Small intestine (tissue), 7 donors: Measurements from ENCODE around the gene CNOT6. TPM values are rescaled to one million over a fixed set of nuclear protein-coding genes. Genes with fewer than 3 reads are reported as not detected.

ENCODE experiments used
- DNase-seq, 2 donors: peaks; one replicate each; pipeline versions ENCODE4 v3.0.0 to v3.0.0-alpha.2; 2013
- FAIRE-seq: peaks from 2 replicates; lab custom pipeline; 2012; peaks lifted over from hg19 to GRCh38; lab: Jason Lieb, UNC
- H3K27ac ChIP-seq, 3 donors: one replicate each; pipeline ENCODE4 v1.5.1; 2013; ENCODE audit warnings: low read length in 2 of 3, mild to moderate bottlenecking in 2 of 3, control low read depth in 1 of 3, inconsistent platforms in 1 of 3, low read depth in 1 of 3, moderate library complexity in 1 of 3
- H3K27me3 ChIP-seq, 3 donors: one replicate each; pipeline ENCODE4 v1.6.1; 2013; ENCODE audit warnings: low read length in 3 of 3, inconsistent platforms in 1 of 3; ENCODE audit not compliant: control insufficient read depth in 3 of 3, insufficient read depth in 3 of 3
- H3K36me3 ChIP-seq, 3 donors: one replicate each; pipeline ENCODE4 v1.6.1; 2013; ENCODE audit warnings: low read length in 3 of 3, inconsistent platforms in 1 of 3, low read depth in 1 of 3, mild to moderate bottlenecking in 1 of 3, moderate library complexity in 1 of 3; ENCODE audit not compliant: control insufficient read depth in 3 of 3, insufficient read depth in 2 of 3
- H3K4me1 ChIP-seq, 3 donors: one replicate each; pipeline ENCODE4 v1.6.1; 2013; ENCODE audit warnings: low read length in 2 of 3, inconsistent platforms in 1 of 3, low read depth in 1 of 3, mild to moderate bottlenecking in 1 of 3, moderate library complexity in 1 of 3; ENCODE audit not compliant: control insufficient read depth in 3 of 3, insufficient read depth in 2 of 3
- H3K4me3 ChIP-seq, 3 donors: one replicate each; pipeline ENCODE4 v1.5.1; 2013; ENCODE audit warnings: low read length in 3 of 3, control low read depth in 1 of 3, inconsistent platforms in 1 of 3, low read depth in 1 of 3, mild to moderate bottlenecking in 1 of 3, moderate library complexity in 1 of 3
- H3K9me3 ChIP-seq, 2 donors: one replicate each; pipeline ENCODE4 v1.6.1; 2013; ENCODE audit warnings: low read depth in 1 of 2, low read length in 1 of 2; ENCODE audit not compliant: control insufficient read depth in 2 of 2, insufficient read depth in 1 of 2
- WGBS, 3 donors: extraction: QIAGEN DNeasy Blood & Tissue Kit; methylation state at CpG; one replicate each; pipeline ENCODE4 v1.1.7; 2013; 5-methylcytosine and 5-hydroxymethylcytosine counted together
- polyA plus RNA-seq, 4 donors: library from polyadenylated mRNA; stranded (reverse) in 3 of 4; unstranded in 1 of 4; fragments of 200-250 nt in 3 of 4; fragments of 120-200 nt in 1 of 4; gene quantifications; one replicate each; pipeline versions ENCODE4 v1.2.1 to v1.2.3, GENCODE V29; 2013
- donor health status: healthy with polysubstance abuse.
- donor health status: control.
- donor health status: control.
- donor health status: Bipolar disorder and iron deficiency.
- donor health status: healthy.

Gene CNOT6
- polyA plus RNA-seq, 4 donors = 9.5 to 30.7 (median 14.5) TPM

DNA sequence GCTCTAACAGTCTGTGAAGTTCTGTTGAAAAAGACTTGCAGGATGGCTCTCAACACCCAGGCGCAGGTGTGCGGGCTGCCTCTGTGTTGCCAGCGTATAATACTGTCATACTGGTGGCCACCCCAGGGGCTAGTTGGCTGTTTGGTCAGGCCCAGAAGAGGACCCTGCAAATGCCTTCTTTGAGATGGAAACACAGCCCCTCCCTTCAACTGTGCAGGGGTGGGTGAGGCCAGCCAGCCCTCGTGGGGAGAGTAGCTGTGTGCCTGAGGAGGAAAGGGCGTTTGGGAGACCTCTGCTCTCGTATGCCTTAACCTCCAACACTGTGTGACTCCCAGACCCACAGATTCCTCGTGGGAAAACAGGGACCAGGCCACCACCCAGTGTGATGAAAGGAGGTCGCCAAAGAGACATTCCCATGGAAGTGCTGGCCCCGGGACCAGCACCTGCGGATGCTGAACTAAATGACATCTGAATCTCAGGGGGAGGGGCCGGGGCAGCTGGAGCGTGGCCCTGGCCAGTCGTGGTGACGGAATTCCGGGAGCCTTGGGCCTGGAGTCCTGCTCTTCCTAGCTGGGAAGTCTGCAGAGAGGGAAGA lies 108.4 kb downstream of the CNOT6 start:
- Histone ChIP-seq H3K4me1 (no peaks in the 10 kb centered on the region), H3K36me3 (no peaks in the 10 kb centered on the region), H3K9me3 (no peaks in the 10 kb centered on the region), H3K4me3 (no peak overlapping the region), H3K27ac (no peak overlapping the region), H3K27me3 (no peaks in the 10 kb centered on the region)
- WGBS, 3 donors = 56 to 68% (median 59%) methylated on average over 15 of the region's 15 CpGs
- FAIRE-seq (no peak), DNase-seq (no peak)

DNA sequence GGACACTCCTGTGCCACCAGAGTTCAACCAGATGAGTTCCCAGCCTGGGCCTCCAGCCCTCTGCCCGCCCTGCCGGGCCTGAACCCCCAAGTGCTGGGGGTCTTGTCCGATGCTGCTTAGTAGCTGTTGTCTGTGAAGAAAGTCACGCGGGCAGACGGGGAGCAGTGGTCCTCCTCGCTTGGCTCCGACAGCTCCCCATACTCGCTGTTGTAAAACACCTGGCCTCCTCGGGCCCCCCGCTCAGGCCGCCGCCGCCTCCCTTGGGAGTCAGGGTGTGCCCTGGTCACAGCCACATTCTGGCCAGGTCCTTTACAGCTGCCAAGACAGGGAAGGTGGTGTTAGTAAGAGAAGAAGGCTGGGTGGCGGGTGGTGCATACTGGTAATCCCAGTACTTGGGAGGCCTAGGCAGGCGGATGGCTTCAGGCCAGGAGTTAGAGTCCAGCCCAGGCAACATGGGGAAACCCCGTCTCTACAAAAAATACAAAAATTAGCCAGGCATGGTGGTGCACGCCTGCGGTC lies 109.0 kb downstream of the CNOT6 start:
- no peak for FAIRE-seq

DNA sequence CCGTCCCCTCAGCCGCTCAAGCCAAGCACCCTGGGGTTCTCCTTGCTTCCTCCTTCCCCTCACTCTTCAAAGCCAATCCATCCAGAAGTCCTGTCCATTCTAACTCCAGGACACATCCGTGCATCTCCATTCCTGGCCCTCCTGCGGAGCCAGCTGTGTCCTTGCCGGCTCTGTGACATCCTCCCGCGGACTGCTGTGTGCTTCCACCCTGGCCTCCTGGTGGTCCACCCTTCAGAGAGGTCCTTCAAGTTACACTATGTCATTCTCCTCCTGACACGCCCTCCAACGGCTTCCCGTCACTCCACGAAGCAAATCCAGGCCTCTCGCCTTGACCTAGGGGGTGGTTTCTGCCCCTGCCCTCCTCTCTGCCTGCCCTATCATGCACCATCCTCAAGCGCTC lies 110.1 kb downstream of the CNOT6 start:
- Histone ChIP-seq H3K9me3 (no peaks in the 10 kb centered on the region), H3K4me1 (no peaks in the 10 kb centered on the region)
- no peak for FAIRE-seq

More for the DNA sequence above, 109.0 kb downstream of the CNOT6 start:
- Histone ChIP-seq H3K27ac (no peak overlapping the region), H3K27me3 (no peaks in the 10 kb centered on the region), H3K9me3 (no peaks in the 10 kb centered on the region), H3K4me3 (no peak overlapping the region), H3K36me3 (no peaks in the 10 kb centered on the region), H3K4me1 (no peaks in the 10 kb centered on the region)
- no peak for DNase-seq
- WGBS, 3 donors = 88 to 92% (median 89%) methylated on average over 19 of the region's 19 CpGs

DNA sequence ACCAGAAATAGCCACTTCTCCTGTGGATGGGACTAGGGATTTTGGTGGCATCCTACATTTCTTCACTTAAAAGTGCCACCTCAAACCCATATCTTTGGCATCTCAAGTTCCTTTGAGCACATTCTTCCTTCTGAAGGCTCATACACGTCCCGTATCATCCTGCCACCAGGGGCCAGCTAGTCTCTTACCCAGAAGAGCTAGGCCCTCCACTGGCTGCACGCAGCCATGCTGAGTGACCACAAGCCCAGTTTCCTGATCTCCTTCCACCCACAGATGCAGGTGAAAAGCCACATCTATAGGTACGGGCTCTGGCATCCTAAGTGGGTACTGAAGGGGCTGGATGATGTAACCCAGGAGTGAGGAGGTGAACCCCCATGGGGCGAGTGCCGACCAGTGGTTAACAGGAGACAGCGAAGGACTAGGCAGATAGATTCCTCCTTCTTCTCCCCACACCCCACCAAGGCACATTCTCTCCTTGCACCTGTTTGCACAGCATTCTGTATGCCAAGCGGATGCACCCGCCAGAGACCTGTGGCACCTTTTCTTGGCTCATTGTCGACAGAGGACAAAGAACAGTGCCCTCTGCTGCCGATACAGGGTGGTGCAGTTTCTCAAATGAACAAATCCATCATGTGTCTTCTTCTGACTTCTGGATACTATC lies 111.5 kb downstream of the CNOT6 start:
- no peaks in the 10 kb centered on the region for H3K9me3 ChIP-seq
- FAIRE-seq = no peak
- no peak overlapping the region for H3K4me3 ChIP-seq
- no peaks in the 10 kb centered on the region for H3K27me3 ChIP-seq
- H3K36me3 ChIP-seq = no peaks in the 10 kb centered on the region
- WGBS, 3 donors = 46 to 53% (median 52%) methylated on average over 11 of the region's 11 CpGs
- DNase-seq = peak; percentile 50 to 64
- H3K27ac ChIP-seq = no peak overlapping the region
- H3K4me1 ChIP-seq = no peaks in the 10 kb centered on the region

More for the DNA sequence above, 110.1 kb downstream of the CNOT6 start:
- WGBS, 3 donors = 78 to 82% (median 81%) methylated on average over 13 of the region's 13 CpGs
- Histone ChIP-seq H3K36me3 (no peaks in the 10 kb centered on the region), H3K4me3 (no peak overlapping the region), H3K27me3 (no peaks in the 10 kb centered on the region), H3K27ac (no peak overlapping the region)
- no peak for DNase-seq

DNA sequence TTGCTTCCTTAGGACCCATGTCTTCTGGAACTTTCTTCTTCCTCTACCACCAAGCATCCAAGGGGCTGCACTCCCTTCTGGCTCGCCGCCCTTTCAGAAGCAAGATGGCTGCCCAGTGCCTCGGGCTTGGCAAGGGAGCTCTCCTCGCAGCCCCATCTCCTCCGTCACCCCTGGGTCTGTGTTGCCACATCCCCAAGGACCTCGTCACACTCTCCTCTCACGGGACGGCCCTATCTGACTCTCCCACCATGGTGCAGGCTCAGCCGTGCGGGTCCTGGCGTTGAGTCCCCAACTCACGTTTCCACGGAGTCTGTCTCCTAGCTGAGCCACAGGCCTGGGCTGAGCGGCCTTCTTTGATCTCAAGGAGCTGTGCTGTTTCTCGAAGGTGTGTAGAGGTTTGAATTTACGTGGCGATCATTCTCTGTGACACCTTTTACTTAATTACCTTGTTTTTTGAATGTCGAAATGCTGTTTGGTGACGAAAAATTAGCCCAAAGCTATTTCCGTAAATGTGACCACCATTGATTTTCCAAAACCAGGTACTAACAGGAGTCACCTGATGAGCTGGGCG lies 112.1 kb downstream of the CNOT6 start:
- DNase-seq = no peak
- no peak for FAIRE-seq
- no peaks in the 10 kb centered on the region for H3K36me3 ChIP-seq
- H3K4me3 ChIP-seq = no peak overlapping the region
- no peak overlapping the region for H3K27ac ChIP-seq
- H3K4me1 ChIP-seq = no peaks in the 10 kb centered on the region
- H3K9me3 ChIP-seq = no peaks in the 10 kb centered on the region
- H3K27me3 ChIP-seq = no peaks in the 10 kb centered on the region
- 76 to 83% (median 80%) methylated on average over 21 of the region's 21 CpGs for WGBS, 3 donors

DNA sequence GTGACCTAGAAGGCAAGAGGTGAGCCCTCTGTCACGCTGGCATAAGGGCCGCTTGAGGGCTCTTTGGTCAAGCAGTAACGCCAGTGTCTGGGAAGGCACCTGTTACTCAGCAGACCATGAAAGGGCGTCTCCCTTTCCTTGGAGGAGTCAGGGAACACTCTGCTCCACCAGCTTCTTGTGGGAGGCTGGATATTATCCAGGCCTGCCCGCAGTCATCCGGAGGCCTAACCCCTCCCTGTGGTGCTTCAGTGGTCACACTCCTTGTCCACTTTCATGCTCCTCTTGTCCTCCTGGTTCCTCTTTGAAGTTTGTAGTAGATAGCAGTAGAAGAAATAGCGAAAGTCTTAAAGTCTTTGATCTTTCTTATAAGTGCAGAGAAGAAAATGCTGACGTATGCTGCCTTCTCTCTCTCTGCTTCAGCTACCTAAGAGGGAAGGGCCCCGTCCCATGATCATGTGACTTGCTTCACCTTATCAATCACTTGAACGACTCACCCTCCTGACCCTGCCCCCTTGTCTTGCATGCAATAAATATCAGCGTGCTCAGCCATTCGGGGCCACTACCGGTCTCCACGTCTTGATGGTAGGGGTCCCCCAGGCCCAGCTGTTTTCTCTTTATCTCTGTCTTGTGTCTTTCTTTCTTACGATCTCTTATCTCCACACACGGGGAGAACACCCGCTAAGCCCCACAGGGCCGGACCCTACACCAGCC lies 113.8 kb downstream of the CNOT6 start:
- no peaks in the 10 kb centered on the region for H3K4me1 ChIP-seq
- no peak for FAIRE-seq
- no peak overlapping the region for H3K27ac ChIP-seq
- H3K27me3 ChIP-seq = no peaks in the 10 kb centered on the region
- H3K36me3 ChIP-seq = no peaks in the 10 kb centered on the region
- H3K4me3 ChIP-seq = no peak overlapping the region
- peak; percentile 63 to 85 for DNase-seq
- no peaks in the 10 kb centered on the region for H3K9me3 ChIP-seq
- WGBS, 3 donors = 24 to 49% (median 36%) methylated on average over 18 of the region's 18 CpGs

DNA sequence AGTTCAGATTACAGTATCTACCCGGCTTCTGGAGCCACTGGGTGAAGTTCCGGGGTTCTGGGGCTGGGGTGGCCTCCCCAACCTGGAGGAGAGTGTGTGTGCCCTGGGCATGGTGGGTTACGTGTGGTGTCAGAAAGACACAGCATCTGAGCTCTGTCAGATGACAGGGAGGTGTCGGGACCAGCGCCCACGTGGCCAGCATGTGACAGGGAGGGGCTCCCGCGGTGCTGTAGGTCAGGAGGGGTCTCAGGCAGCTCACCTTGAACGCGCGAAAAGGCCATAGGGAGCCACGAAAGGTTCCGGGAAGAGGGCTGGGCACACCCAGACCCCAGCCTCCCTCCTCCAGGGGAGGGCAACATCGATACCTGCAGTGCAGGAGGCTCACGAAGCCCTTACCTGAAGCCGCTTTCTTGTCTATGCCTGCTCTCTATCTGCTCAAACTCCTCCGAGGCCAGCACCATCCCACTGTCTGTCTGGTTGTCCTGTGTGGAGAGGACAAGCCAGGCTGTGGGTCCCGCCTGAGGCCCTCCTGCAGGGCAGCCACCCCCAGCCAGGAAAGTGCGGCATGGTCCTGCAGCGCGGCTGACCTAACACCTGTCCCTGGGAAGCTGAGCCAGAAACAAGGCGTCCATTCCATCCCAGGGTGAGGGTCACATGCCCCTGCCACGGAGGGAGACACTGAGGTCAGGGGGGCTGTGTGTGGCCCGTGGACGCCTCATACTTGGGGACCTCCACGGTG lies 114.6 kb downstream of the CNOT6 start:
- DNase-seq = no peak
- no peak overlapping the region for H3K27ac ChIP-seq
- no peak for FAIRE-seq
- 81 to 91% (median 85%) methylated on average over 26 of the region's 26 CpGs for WGBS, 3 donors
- no peaks in the 10 kb centered on the region for H3K27me3 ChIP-seq
- no peaks in the 10 kb centered on the region for H3K9me3 ChIP-seq
- H3K4me1 ChIP-seq = no peaks in the 10 kb centered on the region
- no peaks in the 10 kb centered on the region for H3K36me3 ChIP-seq
- H3K4me3 ChIP-seq = no peak overlapping the region

DNA sequence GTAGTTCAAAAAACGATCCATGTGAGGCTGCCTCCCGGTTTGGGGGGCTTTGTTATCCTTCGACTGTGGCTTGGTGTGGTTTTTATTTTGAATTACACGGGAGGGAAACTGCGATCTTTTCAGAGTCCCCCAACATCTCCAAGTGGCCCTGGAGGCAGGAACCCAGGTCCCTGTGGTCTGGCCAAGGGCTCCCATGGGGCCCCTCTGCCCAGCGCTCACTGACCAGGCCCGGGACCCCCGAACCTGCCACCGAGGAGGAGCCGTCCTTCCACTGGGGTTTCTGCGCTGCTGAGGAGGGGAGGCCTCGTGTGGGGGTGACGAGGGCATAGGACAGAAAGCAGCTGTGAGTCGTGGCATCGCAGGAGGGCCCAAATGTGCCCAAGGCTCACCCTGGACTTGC lies 115.2 kb downstream of the CNOT6 start:
- Histone ChIP-seq H3K4me1 (no peaks in the 10 kb centered on the region), H3K9me3 (no peaks in the 10 kb centered on the region), H3K36me3 (no peaks in the 10 kb centered on the region), H3K27ac (no peak overlapping the region), H3K4me3 (no peak overlapping the region), H3K27me3 (no peaks in the 10 kb centered on the region)
- FAIRE-seq (no peak), DNase-seq (no peak)
- 80 to 86% (median 83%) methylated on average over 15 of the region's 15 CpGs for WGBS, 3 donors
